ENCODE results near the gene PRMT2. TPM values are rescaled to one million over a fixed set of nuclear protein-coding genes. Genes with fewer than 3 reads are reported as not detected.
"Not testable (repeated sequence)": the region's sequence is repeated elsewhere in the genome, so short reads cannot be mapped to it uniquely, and the experiment has no call there.

Gene PRMT2
- total and polyA plus RNA-seq, 2 donors: 83.9 to 98.8 TPM

DNA sequence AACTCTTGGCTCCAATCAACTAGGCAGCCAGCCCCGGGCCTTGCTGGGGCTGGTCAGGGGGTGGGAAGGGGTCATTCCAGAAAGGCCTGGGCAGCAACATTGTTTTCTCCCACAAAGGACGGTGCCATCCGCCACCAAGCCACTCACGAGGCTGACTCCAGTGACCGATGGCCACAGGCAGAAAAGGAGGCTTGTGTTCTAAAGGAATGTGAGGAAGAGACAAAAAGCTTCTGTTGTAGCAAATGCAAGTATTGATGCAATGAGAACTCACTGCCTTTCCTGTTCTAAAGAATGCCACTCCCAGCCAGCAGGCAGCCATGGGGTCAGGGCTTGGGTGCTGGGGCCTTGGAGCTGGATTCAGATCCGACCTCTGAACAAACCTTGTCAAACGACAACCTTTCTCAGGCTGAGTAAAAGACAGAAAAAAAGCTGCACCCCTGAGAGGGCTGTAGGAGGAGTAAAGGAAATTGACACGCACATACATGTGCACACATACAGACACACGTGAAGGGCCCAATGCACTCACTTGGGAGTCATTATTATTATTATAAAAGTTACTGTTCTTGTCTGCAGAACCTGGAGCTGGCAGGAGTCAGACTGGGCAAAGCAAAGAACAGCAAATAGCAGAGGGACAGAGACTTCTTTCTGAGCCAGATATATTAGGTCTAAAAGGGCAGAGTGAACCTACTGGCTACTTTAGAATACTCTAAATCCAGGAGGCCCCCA, 13.9 kb upstream of the PRMT2 start:
- no peak overlapping the region for H3K4me3 ChIP-seq (ENCODE audit: low read length in 2 of 2)
- no peaks in the 10 kb centered on the region for H3K36me3 ChIP-seq (ENCODE audit: control insufficient read depth in 2 of 2, insufficient read depth in 2 of 2, low read length in 1 of 2)
- H3K27me3 ChIP-seq (ENCODE audit: control insufficient read depth in 2 of 2, insufficient read depth in 1 of 2, low read length in 1 of 2): no peaks in the 10 kb centered on the region
- H3K4me1 ChIP-seq (ENCODE audit: control insufficient read depth in 2 of 2, insufficient read depth in 2 of 2, low read length in 2 of 2): peaks cover 16 to 47% of the 10 kb centered on the region in 2 donors
- WGBS: 84% methylated on average over 9 of the region's 9 CpGs
- H3K9me3 ChIP-seq (ENCODE audit: control insufficient read depth in 2 of 2, insufficient read depth in 1 of 2, low read length in 1 of 2): peaks cover 4 to 20% of the 10 kb centered on the region in 2 donors
- peak in 1 of 9 donors; percentile 36 for DNase-seq (ENCODE audit: low read depth in 6 of 9, low spot score in 9 of 9)
- peak overlapping the region; percentile 75 to 83 for H3K27ac ChIP-seq (ENCODE audit: low read depth in 1 of 2, low read length in 1 of 2)

DNA sequence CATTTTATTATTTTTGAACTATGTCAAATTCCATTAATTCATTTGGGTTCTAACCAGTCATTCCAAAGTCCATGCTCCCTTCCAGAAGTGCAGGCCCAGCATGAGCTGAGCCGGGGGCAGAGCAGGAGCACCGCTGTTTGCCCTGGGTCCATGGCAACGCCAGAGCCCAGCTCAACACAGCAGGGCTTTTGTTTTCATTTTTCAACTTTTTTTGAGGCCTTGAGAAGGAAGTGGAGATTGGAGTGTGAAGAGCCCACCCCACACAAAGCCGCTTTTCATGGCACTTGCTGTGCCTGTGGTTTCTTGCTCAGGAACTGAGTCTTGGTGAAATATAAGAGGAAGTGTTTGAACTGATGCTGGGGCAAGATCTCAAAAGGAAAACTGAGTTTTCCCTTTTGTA, 13.2 kb upstream of the PRMT2 start:
- no peak overlapping the region for H3K4me3 ChIP-seq (ENCODE audit: low read length in 2 of 2)
- no peaks in the 10 kb centered on the region for H3K36me3 ChIP-seq (ENCODE audit: control insufficient read depth in 2 of 2, insufficient read depth in 2 of 2, low read length in 1 of 2)
- no peaks in the 10 kb centered on the region for H3K27me3 ChIP-seq (ENCODE audit: control insufficient read depth in 2 of 2, insufficient read depth in 1 of 2, low read length in 1 of 2)
- peak overlapping the region; percentile 75 to 83 for H3K27ac ChIP-seq (ENCODE audit: low read depth in 1 of 2, low read length in 1 of 2)
- WGBS: 5% methylated on average over 4 of the region's 4 CpGs
- peaks cover 4 to 21% of the 10 kb centered on the region in 2 donors for H3K9me3 ChIP-seq (ENCODE audit: control insufficient read depth in 2 of 2, insufficient read depth in 1 of 2, low read length in 1 of 2)
- peaks cover 16 to 50% of the 10 kb centered on the region in 2 donors for H3K4me1 ChIP-seq (ENCODE audit: control insufficient read depth in 2 of 2, insufficient read depth in 2 of 2, low read length in 2 of 2)
- peak in 5 of 9 donors; percentile 45 to 80 (median 54) for DNase-seq (ENCODE audit: low read depth in 6 of 9, low spot score in 9 of 9)

DNA sequence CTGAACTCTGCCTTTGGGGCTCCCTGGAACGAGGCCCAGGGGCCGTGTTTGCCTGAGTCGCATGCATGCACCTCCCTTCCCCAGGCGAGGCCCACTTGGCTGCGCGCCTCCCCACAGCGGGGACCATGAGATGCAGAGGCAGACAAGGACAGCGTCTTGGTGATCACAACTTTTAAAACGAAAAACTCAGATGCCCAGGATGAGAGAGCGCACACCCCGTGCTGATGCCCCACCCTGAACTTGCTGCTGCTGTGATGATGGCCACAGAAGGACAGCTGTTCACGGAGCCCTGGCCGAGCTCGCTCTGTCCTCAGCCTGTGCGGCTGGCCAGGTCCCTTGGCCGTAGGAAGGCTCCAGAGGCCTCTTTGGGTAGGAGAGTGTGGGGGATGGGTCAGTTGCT, 11.4 kb upstream of the PRMT2 start:
- Histone ChIP-seq H3K4me1 (ENCODE audit: control insufficient read depth in 2 of 2, insufficient read depth in 2 of 2, low read length in 2 of 2) (peaks cover 16 to 50% of the 10 kb centered on the region in 2 donors), H3K27ac (ENCODE audit: low read depth in 1 of 2, low read length in 1 of 2) (no peak overlapping the region), H3K36me3 (ENCODE audit: control insufficient read depth in 2 of 2, insufficient read depth in 2 of 2, low read length in 1 of 2) (no peaks in the 10 kb centered on the region), H3K9me3 (ENCODE audit: control insufficient read depth in 2 of 2, insufficient read depth in 1 of 2, low read length in 1 of 2) (peaks cover 4 to 28% of the 10 kb centered on the region in 2 donors), H3K4me3 (ENCODE audit: low read length in 2 of 2) (no peak overlapping the region), H3K27me3 (ENCODE audit: control insufficient read depth in 2 of 2, insufficient read depth in 1 of 2, low read length in 1 of 2) (no peaks in the 10 kb centered on the region)
- WGBS: 97% methylated on average over 16 of the region's 16 CpGs
- DNase-seq (ENCODE audit: low read depth in 6 of 9, low spot score in 9 of 9): no peak

DNA sequence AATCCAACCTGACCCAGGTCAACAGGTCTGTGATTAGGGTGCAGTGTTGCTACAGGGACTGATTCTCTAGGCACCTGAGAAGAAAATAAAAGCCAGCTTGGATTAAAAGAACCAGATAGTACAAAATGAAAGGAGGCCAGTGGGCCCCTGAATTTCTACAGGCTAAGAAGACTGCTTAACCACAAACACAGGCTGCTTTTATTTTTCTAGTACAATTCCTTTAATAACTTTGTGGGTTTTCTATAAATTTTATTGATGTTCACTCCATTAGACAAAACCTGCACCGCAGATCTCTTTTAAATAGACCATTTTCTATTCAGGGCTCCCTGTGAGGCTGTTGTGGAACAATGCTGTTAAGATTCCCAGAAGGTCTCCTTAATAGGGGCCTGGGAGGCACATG, 9.7 kb upstream of the PRMT2 start:
- Histone ChIP-seq H3K36me3 (ENCODE audit: control insufficient read depth in 2 of 2, insufficient read depth in 2 of 2, low read length in 1 of 2) (no peaks in the 10 kb centered on the region), H3K27me3 (ENCODE audit: control insufficient read depth in 2 of 2, insufficient read depth in 1 of 2, low read length in 1 of 2) (no peaks in the 10 kb centered on the region), H3K9me3 (ENCODE audit: control insufficient read depth in 2 of 2, insufficient read depth in 1 of 2, low read length in 1 of 2) (peaks cover 4 to 28% of the 10 kb centered on the region in 2 donors), H3K27ac (ENCODE audit: low read depth in 1 of 2, low read length in 1 of 2) (no peak overlapping the region), H3K4me1 (ENCODE audit: control insufficient read depth in 2 of 2, insufficient read depth in 2 of 2, low read length in 2 of 2) (peaks cover 16 to 43% of the 10 kb centered on the region in 2 donors), H3K4me3 (ENCODE audit: low read length in 2 of 2) (no peak overlapping the region)
- 96% methylated on average over 1 of the region's 1 CpG for whole genome bisulfite sequencing
- no peak for DNase-seq (ENCODE audit: low read depth in 6 of 9, low spot score in 9 of 9)

DNA sequence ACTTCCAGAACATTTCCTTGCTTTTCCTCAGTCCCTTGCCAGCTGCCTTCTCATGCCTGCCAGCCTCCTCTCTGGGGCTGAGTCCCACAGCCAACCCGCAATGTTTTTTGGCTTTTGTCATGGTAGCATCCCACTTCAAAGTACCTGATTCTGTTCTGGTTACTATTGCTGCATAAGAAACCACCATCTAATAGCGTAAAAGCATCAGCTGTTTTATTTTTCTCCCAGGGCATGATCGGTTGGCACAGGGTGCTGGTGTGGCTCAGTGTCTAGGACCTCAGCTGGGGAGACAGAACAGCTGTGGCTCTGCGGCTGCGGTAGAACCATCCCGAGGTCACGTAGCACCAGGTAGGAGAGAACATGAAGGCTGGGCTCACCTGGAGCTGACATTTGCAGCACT, 8.9 kb upstream of the PRMT2 start:
- Histone ChIP-seq H3K9me3 (ENCODE audit: control insufficient read depth in 2 of 2, insufficient read depth in 1 of 2, low read length in 1 of 2) (peaks cover 4 to 28% of the 10 kb centered on the region in 2 donors), H3K36me3 (ENCODE audit: control insufficient read depth in 2 of 2, insufficient read depth in 2 of 2, low read length in 1 of 2) (no peaks in the 10 kb centered on the region), H3K27me3 (ENCODE audit: control insufficient read depth in 2 of 2, insufficient read depth in 1 of 2, low read length in 1 of 2) (no peaks in the 10 kb centered on the region), H3K4me3 (ENCODE audit: low read length in 2 of 2) (no peak overlapping the region), H3K4me1 (ENCODE audit: control insufficient read depth in 2 of 2, insufficient read depth in 2 of 2, low read length in 2 of 2) (peaks cover 12 to 35% of the 10 kb centered on the region in 2 donors), H3K27ac (ENCODE audit: low read depth in 1 of 2, low read length in 1 of 2) (no peak overlapping the region)
- DNase-seq (ENCODE audit: low read depth in 6 of 9, low spot score in 9 of 9): no peak
- 71% methylated on average over 7 of the region's 7 CpGs for WGBS

DNA sequence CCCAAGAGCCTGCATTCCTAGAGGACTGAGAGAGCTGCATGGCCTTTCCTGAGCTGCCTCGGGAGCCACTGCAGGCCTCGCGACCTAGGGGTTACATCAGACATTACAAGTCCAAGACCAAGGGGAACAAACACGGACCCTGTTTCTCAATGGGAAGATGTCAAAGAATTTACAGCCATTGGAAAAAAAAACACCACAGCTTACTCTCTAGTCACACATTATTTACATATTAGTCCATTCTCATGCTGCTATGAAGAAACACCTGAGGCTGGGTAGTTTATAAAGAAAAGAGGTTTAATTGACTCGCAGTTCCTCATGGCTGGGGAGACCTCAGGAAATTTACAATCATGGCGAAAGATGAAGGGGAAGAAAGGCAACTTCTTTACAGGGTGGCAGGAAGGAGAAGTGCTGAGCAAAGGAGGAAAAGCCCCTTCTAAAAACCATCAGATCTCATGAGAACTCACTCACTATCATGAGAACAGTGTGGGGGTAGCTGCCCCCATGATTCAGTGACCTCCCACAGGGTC, 8.4 kb upstream of the PRMT2 start:
- Histone ChIP-seq H3K4me1 (ENCODE audit: control insufficient read depth in 2 of 2, insufficient read depth in 2 of 2, low read length in 2 of 2) (peaks cover 7 to 30% of the 10 kb centered on the region in 2 donors), H3K4me3 (ENCODE audit: low read length in 2 of 2) (no peak overlapping the region), H3K36me3 (ENCODE audit: control insufficient read depth in 2 of 2, insufficient read depth in 2 of 2, low read length in 1 of 2) (no peaks in the 10 kb centered on the region), H3K27ac (ENCODE audit: low read depth in 1 of 2, low read length in 1 of 2) (no peak overlapping the region), H3K27me3 (ENCODE audit: control insufficient read depth in 2 of 2, insufficient read depth in 1 of 2, low read length in 1 of 2) (no peaks in the 10 kb centered on the region), H3K9me3 (ENCODE audit: control insufficient read depth in 2 of 2, insufficient read depth in 1 of 2, low read length in 1 of 2) (peaks cover 4 to 28% of the 10 kb centered on the region in 2 donors)
- no peak for DNase-seq (ENCODE audit: low read depth in 6 of 9, low spot score in 9 of 9)
- 84% methylated on average over 6 of the region's 6 CpGs for WGBS

DNA sequence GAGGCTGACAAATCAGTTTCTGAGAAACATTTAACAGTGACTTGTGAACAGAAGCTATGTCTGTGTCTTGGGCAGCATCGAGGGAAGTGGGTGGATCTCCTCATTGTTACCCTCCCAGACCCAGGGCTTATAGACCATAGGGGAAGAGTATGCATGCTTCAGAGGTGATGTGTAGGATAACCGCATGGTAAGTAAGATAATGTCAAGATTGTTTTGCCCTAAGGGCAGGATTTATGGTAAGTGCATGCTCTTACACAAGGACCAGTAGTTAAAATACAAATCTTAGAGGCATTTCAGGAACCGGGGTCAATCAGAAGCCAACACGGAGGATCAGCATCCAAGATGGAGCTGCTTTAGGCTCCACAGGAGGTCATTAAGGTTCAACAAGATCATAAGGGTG, 7.7 kb upstream of the PRMT2 start:
- Histone ChIP-seq H3K9me3 (ENCODE audit: control insufficient read depth in 2 of 2, insufficient read depth in 1 of 2, low read length in 1 of 2) (peaks cover 4 to 28% of the 10 kb centered on the region in 2 donors), H3K27ac (ENCODE audit: low read depth in 1 of 2, low read length in 1 of 2) (no peak overlapping the region), H3K27me3 (ENCODE audit: control insufficient read depth in 2 of 2, insufficient read depth in 1 of 2, low read length in 1 of 2) (no peaks in the 10 kb centered on the region), H3K4me3 (ENCODE audit: low read length in 2 of 2) (no peak overlapping the region), H3K36me3 (ENCODE audit: control insufficient read depth in 2 of 2, insufficient read depth in 2 of 2, low read length in 1 of 2) (no peaks in the 10 kb centered on the region), H3K4me1 (ENCODE audit: control insufficient read depth in 2 of 2, insufficient read depth in 2 of 2, low read length in 2 of 2) (peaks cover 3 to 25% of the 10 kb centered on the region in 2 donors)
- no peak for DNase-seq (ENCODE audit: low read depth in 6 of 9, low spot score in 9 of 9)
- 97% methylated on average over 4 of the region's 4 CpGs for WGBS

DNA sequence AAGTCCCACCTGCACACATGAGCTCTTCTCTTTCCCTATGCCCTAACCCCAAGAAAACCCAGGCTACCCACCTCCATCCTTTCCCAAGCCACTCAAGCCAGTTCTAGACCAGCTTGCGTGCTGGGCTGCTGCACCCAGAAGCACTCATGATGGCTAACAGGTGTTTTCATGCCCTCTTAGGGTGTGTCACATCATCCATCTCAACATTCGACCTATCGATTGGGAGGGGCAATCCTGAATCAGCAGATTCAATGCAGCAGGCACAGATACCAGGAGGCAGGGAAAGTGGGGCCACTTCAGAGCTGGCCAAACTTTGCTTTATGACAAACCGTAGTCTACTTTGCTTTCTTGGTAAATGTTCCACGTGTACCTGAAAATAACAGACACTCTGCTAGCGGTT, 6.6 kb upstream of the PRMT2 start:
- WGBS: 92% methylated on average over 6 of the region's 6 CpGs

DNA sequence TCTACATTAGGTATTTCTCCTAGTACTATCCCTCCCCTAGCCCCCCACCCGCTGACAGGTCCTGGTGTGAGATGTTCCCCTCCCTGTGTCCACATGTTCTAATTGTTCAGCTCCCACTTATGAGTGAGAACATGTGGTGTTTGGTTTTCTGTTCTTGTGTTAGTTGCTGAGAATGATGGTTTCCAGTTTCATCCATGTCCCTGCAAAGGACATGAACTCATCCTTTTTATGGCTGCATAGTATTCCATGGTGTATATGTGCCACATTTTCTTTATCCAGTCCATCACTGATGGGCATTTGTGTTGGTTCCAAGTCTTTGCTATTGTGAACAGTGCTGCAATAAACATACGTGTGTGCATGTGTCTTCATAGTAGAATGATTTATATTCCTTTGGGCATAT, 4.6 kb upstream of the PRMT2 start:
- H3K9me3 ChIP-seq (ENCODE audit: control insufficient read depth in 2 of 2, insufficient read depth in 1 of 2, low read length in 1 of 2): peaks cover 0 to 16% of the 10 kb centered on the region in 2 donors
- H3K36me3 ChIP-seq (ENCODE audit: control insufficient read depth in 2 of 2, insufficient read depth in 2 of 2, low read length in 1 of 2); H3K4me3 ChIP-seq (ENCODE audit: low read length in 2 of 2); H3K27ac ChIP-seq (ENCODE audit: low read depth in 1 of 2, low read length in 1 of 2); H3K27me3 ChIP-seq (ENCODE audit: control insufficient read depth in 2 of 2, insufficient read depth in 1 of 2, low read length in 1 of 2); DNase-seq (ENCODE audit: low read depth in 6 of 9, low spot score in 9 of 9): not testable (repeated sequence)
- peaks cover under 1 to 28% of the 10 kb centered on the region in 2 donors for H3K4me1 ChIP-seq (ENCODE audit: control insufficient read depth in 2 of 2, insufficient read depth in 2 of 2, low read length in 2 of 2)
- WGBS: 100% methylated on average over 2 of the region's 2 CpGs

More for the DNA sequence above, 6.6 kb upstream of the PRMT2 start:
- Histone ChIP-seq H3K27me3 (ENCODE audit: control insufficient read depth in 2 of 2, insufficient read depth in 1 of 2, low read length in 1 of 2) (no peaks in the 10 kb centered on the region), H3K9me3 (ENCODE audit: control insufficient read depth in 2 of 2, insufficient read depth in 1 of 2, low read length in 1 of 2) (peaks cover 4 to 28% of the 10 kb centered on the region in 2 donors), H3K27ac (ENCODE audit: low read depth in 1 of 2, low read length in 1 of 2) (no peak overlapping the region), H3K36me3 (ENCODE audit: control insufficient read depth in 2 of 2, insufficient read depth in 2 of 2, low read length in 1 of 2) (no peaks in the 10 kb centered on the region), H3K4me3 (ENCODE audit: low read length in 2 of 2) (no peak overlapping the region), H3K4me1 (ENCODE audit: control insufficient read depth in 2 of 2, insufficient read depth in 2 of 2, low read length in 2 of 2) (peaks cover 0 to 31% of the 10 kb centered on the region in 2 donors)
- DNase-seq (ENCODE audit: low read depth in 6 of 9, low spot score in 9 of 9): no peak

All from thymus (tissue), 11 donors.